HCT116 (cell line): Measurements from ENCODE around the gene KCNJ16. TPM values are rescaled to one million over a fixed set of nuclear protein-coding genes. Genes with fewer than 3 reads are reported as not detected.

Experiments
- ATAC-seq: fragments of 200-7000 bp; cut with Tn5 transposase; 2 replicates; pipeline ENCODE4 v1.9.1; 2020; ENCODE audit warnings: mild to moderate bottlenecking, moderate library complexity
- BruUV-seq: library from RNA; stranded (reverse); fragments of 400-500 nt; replicated peaks from 2 replicates; lab custom pipeline; 2021; lab: Mats Ljungman, UMichigan
- CTCF ChIA-PET: fragments of 300-600 bp; sonication (Branson Sonifier 250); formaldehyde crosslinking; loops from one replicate; lab custom pipeline; 2021; ENCODE audit warnings: antibody characterized with exemption; lab: Charles Lee
- POLR2A ChIA-PET: fragments of 300-600, 350-600 bp; sonication (Branson Sonifier 250); formaldehyde crosslinking; loops from one replicate; lab custom pipeline; 2021; ENCODE audit warnings: antibody characterized with exemption; lab: Charles Lee
- RAD21 ChIA-PET, 2 experiments: fragments of 300-600 bp; sonication (Branson Sonifier 250); formaldehyde crosslinking; loops; one replicate each; lab custom pipeline; 2023; ENCODE audit warnings: low total read pairs in 2 of 2; ENCODE audit not compliant: uncharacterized antibody in 2 of 2, unreplicated experiment in 2 of 2, low non-redundant PET in 1 of 2; lab: Charles Lee
- DNase-seq: peaks from one replicate; pipeline ENCODE4 v3.0.0-alpha.2; 2010; ENCODE audit warnings: low read depth, low spot score
- H2AFZ ChIP-seq: fragments of 200-600 bp; shearing (Covaris generic), sonication (generic); 2 replicates; pipeline ENCODE4 v1.6.1; 2017; ENCODE audit warnings: low read depth, mixed run types, mixed read lengths, antibody characterized with exemption, low read length; ENCODE audit not compliant: poor library complexity, severe bottlenecking
- H3K27ac ChIP-seq: 2 replicates; pipeline ENCODE4 v1.5.1; 2012; ENCODE audit warnings: low read depth, low read length
- H3K27me3 ChIP-seq: fragments of 200-600 bp; sonication (generic); 2 replicates; pipeline ENCODE4 v1.6.1; 2016; ENCODE audit warnings: mixed run types, low read length, mixed read lengths; ENCODE audit not compliant: insufficient read depth
- H3K36me3 ChIP-seq, 2 experiments: fragments of 200-500 bp in 1 of 2; fragments of 200-600 bp in 1 of 2; sonication (Bioruptor generic) in 1 of 2; sonication (generic) in 1 of 2; 2 replicates each; pipeline versions ENCODE4 v1.5.1 to v1.6.1; 2014 to 2016; ENCODE audit warnings: low read length in 2 of 2, inconsistent platforms in 1 of 2, mixed read lengths in 1 of 2, mixed run types in 1 of 2; ENCODE audit not compliant: insufficient read depth in 2 of 2, control insufficient read depth in 1 of 2
- H3K4me1 ChIP-seq, 2 experiments: fragments of 200-600 bp in 1 of 2; sonication (generic) in 1 of 2; 2 replicates each; pipeline versions ENCODE4 v1.5.1 to v1.6.1; 2012 to 2017; ENCODE audit warnings: low read length in 2 of 2, inconsistent platforms in 1 of 2, mild to moderate bottlenecking in 1 of 2, mixed read lengths in 1 of 2, mixed run types in 1 of 2, moderate library complexity in 1 of 2; ENCODE audit not compliant: insufficient read depth in 2 of 2, control insufficient read depth in 1 of 2
- H3K4me2 ChIP-seq: fragments of 200-600 bp; sonication (generic); 2 replicates; pipeline ENCODE4 v1.6.1; 2017; ENCODE audit warnings: mixed run types, low read length, mixed read lengths
- H3K4me3 ChIP-seq, 2 experiments: fragments of 200-600 bp in 1 of 2; sonication (generic) in 1 of 2; replicated peaks in 1 of 2; 2 replicates each; pipeline ENCODE4 v1.5.1; 2011 to 2016; ENCODE audit warnings: low read length in 2 of 2, control low read depth in 1 of 2, low read depth in 1 of 2, mild to moderate bottlenecking in 1 of 2, mixed read lengths in 1 of 2, mixed run types in 1 of 2
- H3K79me2 ChIP-seq: fragments of 200-600 bp; sonication (generic); 2 replicates; pipeline ENCODE4 v1.6.1; 2017; ENCODE audit warnings: mild to moderate bottlenecking, mixed run types, low read length, moderate library complexity, mixed read lengths; ENCODE audit not compliant: insufficient read depth
- H3K9ac ChIP-seq: fragments of 200-600 bp; sonication (generic); 2 replicates; pipeline ENCODE4 v1.6.1; 2016; ENCODE audit warnings: low read length, mixed read lengths
- H3K9me2 ChIP-seq: fragments of 200-600 bp; sonication (generic), shearing (Covaris generic); 2 replicates; pipeline ENCODE4 v1.6.1; 2017; ENCODE audit warnings: mixed run types, mild to moderate bottlenecking, moderate library complexity; ENCODE audit not compliant: insufficient read depth
- H3K9me3 ChIP-seq, 2 experiments: fragments of 200-500 bp in 1 of 2; fragments of 200-600 bp in 1 of 2; sonication (Bioruptor generic) in 1 of 2; sonication (generic) in 1 of 2; 2 replicates each; pipeline ENCODE4 v1.6.1; 2014 to 2017; ENCODE audit warnings: low read length in 2 of 2, mixed read lengths in 2 of 2, inconsistent platforms in 1 of 2, low read depth in 1 of 2, mild to moderate bottlenecking in 1 of 2, mixed run types in 1 of 2, moderate library complexity in 1 of 2; ENCODE audit not compliant: control insufficient read depth in 1 of 2, insufficient read depth in 1 of 2
- H4K20me1 ChIP-seq: fragments of 200-600 bp; sonication (generic), shearing (Covaris generic); 2 replicates; pipeline ENCODE4 v1.6.1; 2017; ENCODE audit warnings: mixed run types, mild to moderate bottlenecking, moderate library complexity; ENCODE audit not compliant: insufficient read depth
- CBX3 ChIP-seq: IDR thresholded peaks from 2 replicates; pipeline ENCODE4 v1.6.1; 2012; ENCODE audit warnings: low read depth
- CEBPB ChIP-seq: IDR thresholded peaks from 2 replicates; pipeline ENCODE4 v1.6.1; 2012; ENCODE audit warnings: low read depth
- CTCF ChIP-seq, 3 experiments: fragments of 200-600 bp in 1 of 3; sonication (generic) in 1 of 3; IDR thresholded peaks in 2 of 3; conservative IDR thresholded peaks in 1 of 3; 2 replicates each; pipeline ENCODE4 v1.5.1; 2012 to 2017; ENCODE audit warnings: low read depth in 2 of 3, low read length in 2 of 3, antibody characterized with exemption in 1 of 3, borderline replicate concordance in 1 of 3, control low read depth in 1 of 3, mild to moderate bottlenecking in 1 of 3, mixed read lengths in 1 of 3, mixed run types in 1 of 3, moderate library complexity in 1 of 3; ENCODE audit not compliant: insufficient read depth in 1 of 3
- ELF1 ChIP-seq: IDR thresholded peaks from 2 replicates; pipeline ENCODE4 v1.6.1; 2012; ENCODE audit warnings: low read depth, borderline replicate concordance
- EZH2 ChIP-seq: fragments of 200-600 bp; sonication (generic); IDR thresholded peaks from 2 replicates; pipeline ENCODE4 v1.6.1; 2017; ENCODE audit warnings: antibody characterized with exemption, mixed run types
- EZH2phosphoT487 ChIP-seq: fragments of 200-600 bp; IDR thresholded peaks from 2 replicates; pipeline ENCODE4 v1.6.1; 2018; ENCODE audit warnings: antibody characterized with exemption, borderline replicate concordance
- JUND ChIP-seq: IDR thresholded peaks from 2 replicates; pipeline ENCODE4 v1.6.1; 2012
- POLR2A ChIP-seq: IDR thresholded peaks from 2 replicates; pipeline ENCODE4 v1.7.0; 2011; ENCODE audit warnings: borderline replicate concordance; ENCODE audit not compliant: insufficient read depth, insufficient read length; ENCODE audit errors: extremely low read depth
- POLR2AphosphoS5 ChIP-seq: IDR thresholded peaks from 2 replicates; pipeline ENCODE4 v1.6.1; 2011; ENCODE audit warnings: mild to moderate bottlenecking, low read depth, low read length, moderate library complexity
- RAD21 ChIP-seq: IDR thresholded peaks from 2 replicates; pipeline ENCODE4 v1.6.1; 2012; ENCODE audit warnings: low read depth, mild to moderate bottlenecking
- REST ChIP-seq: IDR thresholded peaks from 2 replicates; pipeline ENCODE4 v1.6.1; 2012; ENCODE audit warnings: low read depth
- SIN3A ChIP-seq: IDR thresholded peaks from 2 replicates; pipeline ENCODE4 v1.6.1; 2012; ENCODE audit warnings: low read depth
- SP1 ChIP-seq: IDR thresholded peaks from 2 replicates; pipeline ENCODE4 v1.6.1; 2012; ENCODE audit warnings: low read depth
- YY1 ChIP-seq: IDR thresholded peaks from 2 replicates; pipeline ENCODE4 v1.6.1; 2011; ENCODE audit warnings: low read length, low read depth, moderate library complexity, mild to moderate bottlenecking; ENCODE audit not compliant: insufficient replicate concordance; ENCODE audit errors: extremely low read depth
- ZBTB33 ChIP-seq: IDR thresholded peaks from 2 replicates; pipeline ENCODE4 v1.6.1; 2011; ENCODE audit warnings: mild to moderate bottlenecking, low read length, moderate library complexity; ENCODE audit not compliant: insufficient replicate concordance; ENCODE audit errors: extremely low read depth
- ZFX ChIP-seq: fragments of 450-650 bp; IDR thresholded peaks from 2 replicates; pipeline ENCODE4 v1.6.1; 2017
- ZNF274 ChIP-seq: fragments of 200-500 bp; sonication (Bioruptor generic); IDR thresholded peaks from 2 replicates; pipeline ENCODE4 v1.6.1; 2014; ENCODE audit warnings: mild to moderate bottlenecking, low read depth, low read length, inconsistent platforms
- intact Hi-C: fragments of 100-400 bp; cut with micrococcal nuclease; formaldehyde crosslinking; loops from 2 replicates; pipeline ENCODE4 v1.10.0; 2022
- total RNA-seq: library from RNA; stranded (reverse); gene quantifications from one replicate; pipeline ENCODE4 v1.2.1, GENCODE V29; 2021; ENCODE audit not compliant: unreplicated experiment
- TF ChIP-seq, protein P1 (sequence below): IDR thresholded peaks from 2 replicates; pipeline ENCODE4 v1.6.1; 2012
- TF ChIP-seq, protein P2 (sequence below): IDR thresholded peaks from 2 replicates; pipeline ENCODE4 v1.6.1; 2012

The KCNJ16 gene
- total RNA-seq, 1 experiment from 2014 or later, result not detected

GRCh38 chr17:70076831-70077230, 1.8 kb downstream of the KCNJ16 start:
- Histone ChIP-seq H2AFZ (no peak overlapping the region), H3K4me2 (no peak overlapping the region), H3K27ac (no peak overlapping the region), H4K20me1 (no peaks in the 10 kb centered on the region), H3K9me3 (peaks cover 3 to 17% of the 10 kb centered on the region in 2 experiments; a peak in 3 of 4 replicates), H3K9me2 (no peaks in the 10 kb centered on the region), H3K9ac (no peak overlapping the region), H3K36me3 (no peaks in the 10 kb centered on the region), H3K4me1 (no peaks in the 10 kb centered on the region), H3K27me3 (no peaks in the 10 kb centered on the region), H3K4me3 (no peak overlapping the region), H3K79me2 (no peaks in the 10 kb centered on the region)
- ChIA-PET CTCF (no interaction called here), POLR2A (no interaction called here), RAD21 (no interaction called here)
- DNase-seq (no peak), ATAC-seq (no peak)
- no TSS peak for BruUV-seq
- intact Hi-C loops, result no loop called here
- TF ChIP-seq CEBPB (no peak), POLR2A (no peak), YY1 (no peak), ZBTB33 (no peak), SIN3A (no peak), SP1 (no peak), CBX3 (no peak), ELF1 (no peak), EZH2phosphoT487 (no peak), POLR2AphosphoS5 (no peak), RAD21 (no peak), CTCF (IDR thresholded peaks at IDR 0.05 in 2 of 3, conservative IDR thresholded peaks at IDR 0.05 in 1 of 3; ENCODE audit: borderline replicate concordance in 1 of 3, insufficient read depth in 1 of 3, low read depth in 2 of 3, low read length in 2 of 3) (no peak), ZFX (no peak), EZH2 (no peak), REST (no peak), JUND (no peak), ZNF274 (no peak)
- TF ChIP-seq, protein P1, sequence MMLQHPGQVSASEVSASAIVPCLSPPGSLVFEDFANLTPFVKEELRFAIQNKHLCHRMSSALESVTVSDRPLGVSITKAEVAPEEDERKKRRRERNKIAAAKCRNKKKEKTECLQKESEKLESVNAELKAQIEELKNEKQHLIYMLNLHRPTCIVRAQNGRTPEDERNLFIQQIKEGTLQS, result no peak
- TF ChIP-seq, protein P2, sequence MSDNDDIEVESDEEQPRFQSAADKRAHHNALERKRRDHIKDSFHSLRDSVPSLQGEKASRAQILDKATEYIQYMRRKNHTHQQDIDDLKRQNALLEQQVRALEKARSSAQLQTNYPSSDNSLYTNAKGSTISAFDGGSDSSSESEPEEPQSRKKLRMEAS, result no peak
